GM12891 (cell line): ENCODE measurements around the gene NRXN3.

Source experiments
- PAX5 ChIP-seq: IDR thresholded peaks from 2 replicates; pipeline ENCODE4 v1.6.1; 2011; ENCODE audit warnings: low read length, moderate library complexity, mild to moderate bottlenecking; ENCODE audit not compliant: insufficient read depth, severe bottlenecking
- POLR2A ChIP-seq: IDR thresholded peaks from 2 replicates; pipeline ENCODE4 v1.6.1; 2011; ENCODE audit warnings: low read depth, low read length, control low read depth
- POLR2AphosphoS5 ChIP-seq: IDR thresholded peaks from 2 replicates; pipeline ENCODE4 v1.6.1; 2011; ENCODE audit warnings: low read depth, low read length, control low read depth
- SPI1 ChIP-seq: IDR thresholded peaks from 2 replicates; pipeline ENCODE4 v1.6.1; 2011; ENCODE audit warnings: low read depth, low read length, control low read depth
- TAF1 ChIP-seq: IDR thresholded peaks from 2 replicates; pipeline ENCODE4 v1.6.1; 2011; ENCODE audit warnings: low read depth, low read length, control low read depth

GRCh38 chr14:79543967-79544697 lies 1374.0 kb downstream of the NRXN3 start:
- TF ChIP-seq POLR2A (no peak), TAF1 (no peak), POLR2AphosphoS5 (no peak), SPI1 (no peak), PAX5 (no peak)
